HG03571 (cell line): ENCODE measurements around the gene DHRS7B.
"Not testable (repeated sequence)": the region's sequence is repeated elsewhere in the genome, so short reads cannot be mapped to it uniquely, and the experiment has no call there.

Source experiments
- ATAC-seq: cut with Tn5 transposase; IDR thresholded peaks from one replicate; pipeline ENCODE4 v1.9.1; 2021; ENCODE audit not compliant: unreplicated experiment

DHRS7B gene

GRCh38 chr17:21107067-21107650, 19.6 kb upstream of the DHRS7B start:
- not testable (repeated sequence) for ATAC-seq

GRCh38 chr17:21108651-21109050, 18.1 kb upstream of the DHRS7B start:
- ATAC-seq, result no peak

GRCh38 chr17:21113049-21113690, 13.6 kb upstream of the DHRS7B start:
- ATAC-seq, result no peak

GRCh38 chr17:21113716-21114115, 13.0 kb upstream of the DHRS7B start:
- no peak for ATAC-seq

- not testable (repeated sequence) for ATAC-seq
Observed at GRCh38 chr17:21114791-21115190, 12.0 kb upstream of the DHRS7B start.

DNA sequence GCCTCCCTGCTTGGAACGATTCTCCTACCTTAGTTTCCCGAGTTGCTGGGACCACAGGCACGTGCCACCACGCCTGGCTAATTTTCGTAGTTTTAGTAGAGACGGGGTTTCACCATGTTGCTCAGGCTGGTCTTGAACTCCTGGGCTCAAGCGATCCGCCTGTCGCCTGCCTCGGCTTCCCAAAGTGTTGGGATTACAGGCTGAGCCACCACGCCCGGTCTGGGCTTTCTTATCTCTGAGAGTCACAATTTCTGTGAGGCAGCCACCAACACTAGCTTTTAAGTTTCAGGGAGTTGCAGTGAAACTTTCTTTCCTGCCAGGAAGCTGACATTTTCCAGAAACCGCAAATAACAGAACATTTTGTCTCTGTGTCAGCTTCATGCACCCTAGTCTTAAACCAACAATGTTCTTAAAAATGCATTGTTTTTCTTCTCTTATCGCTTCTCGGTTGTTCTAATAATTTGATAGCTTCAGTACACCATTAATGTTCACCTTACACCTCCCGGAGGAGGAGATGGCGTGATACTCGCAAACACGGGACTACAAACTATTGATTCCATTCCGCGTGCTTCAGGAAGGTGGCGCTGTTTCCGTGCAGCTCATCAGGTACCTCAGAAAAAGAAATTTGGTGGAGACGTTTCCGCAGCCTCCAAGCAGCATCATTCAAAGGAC, 7.4 kb upstream of the DHRS7B start:
- no peak for ATAC-seq

DNA sequence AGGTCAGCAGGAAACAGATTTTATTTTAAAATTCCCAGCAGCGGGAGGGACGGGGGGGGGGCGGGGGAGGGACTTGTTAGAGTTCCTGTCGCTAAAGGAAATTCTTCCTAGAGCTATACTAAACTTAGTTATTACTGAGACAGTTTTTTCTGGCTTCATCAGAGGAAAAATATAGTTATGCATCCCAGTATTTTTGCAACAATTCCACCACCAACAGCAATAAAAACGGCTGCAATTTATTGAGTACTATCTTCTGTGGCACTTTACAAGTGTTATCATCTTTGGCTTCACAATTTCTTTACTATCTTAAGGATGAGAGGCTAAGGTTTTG, 6.9 kb upstream of the DHRS7B start:
- no peak for ATAC-seq

DNA sequence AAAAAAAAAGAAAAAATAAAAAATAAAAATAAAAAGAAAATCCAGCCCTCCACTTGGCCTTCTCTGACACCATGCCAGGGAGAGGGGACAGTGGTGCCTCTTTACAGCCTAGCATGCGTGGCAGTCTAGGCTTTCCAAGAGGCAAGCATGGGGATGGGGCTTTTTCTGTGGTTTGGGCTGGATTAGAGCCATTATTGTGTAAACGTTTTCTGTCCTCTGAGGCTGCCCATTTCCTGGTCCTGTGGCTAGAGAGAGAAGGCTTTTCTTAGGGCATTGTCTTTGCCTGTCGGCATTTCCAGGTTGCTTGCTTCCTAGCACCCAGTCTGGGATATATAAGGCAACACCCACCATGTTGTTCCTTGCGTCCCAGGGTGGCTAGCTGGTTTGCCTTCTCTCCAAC, 2.7 kb upstream of the DHRS7B start:
- no peak for ATAC-seq

DNA sequence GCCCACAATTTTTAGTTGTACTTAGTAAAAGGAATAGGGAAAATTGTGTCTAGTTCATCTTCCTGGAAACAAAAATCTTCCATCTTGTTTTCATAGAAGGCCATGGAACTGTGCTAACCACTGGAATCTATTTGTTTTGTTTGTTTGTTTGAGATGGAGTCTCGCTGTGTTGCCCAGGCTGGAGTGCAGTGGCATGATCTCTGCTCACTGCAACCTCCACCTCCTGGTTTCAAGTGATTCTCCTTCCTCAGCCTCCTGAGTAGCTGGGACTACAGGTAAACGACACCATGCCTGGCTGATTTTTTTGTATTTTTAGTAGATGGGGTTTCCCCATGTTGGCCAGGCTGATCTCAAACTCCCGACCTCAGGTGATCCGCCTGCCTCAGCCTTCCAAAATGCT, 2.2 kb upstream of the DHRS7B start:
- not testable (repeated sequence) for ATAC-seq

- no peak for ATAC-seq
Observed at GRCh38 chr17:21125862-21126261, 902 bp upstream of the DHRS7B start.

- ATAC-seq, result no peak
Observed at GRCh38 chr17:21127509-21128077, 829 bp downstream of the DHRS7B start.

- no peak for ATAC-seq
Observed at GRCh38 chr17:21129023-21129681, 2.4 kb downstream of the DHRS7B start.

DNA sequence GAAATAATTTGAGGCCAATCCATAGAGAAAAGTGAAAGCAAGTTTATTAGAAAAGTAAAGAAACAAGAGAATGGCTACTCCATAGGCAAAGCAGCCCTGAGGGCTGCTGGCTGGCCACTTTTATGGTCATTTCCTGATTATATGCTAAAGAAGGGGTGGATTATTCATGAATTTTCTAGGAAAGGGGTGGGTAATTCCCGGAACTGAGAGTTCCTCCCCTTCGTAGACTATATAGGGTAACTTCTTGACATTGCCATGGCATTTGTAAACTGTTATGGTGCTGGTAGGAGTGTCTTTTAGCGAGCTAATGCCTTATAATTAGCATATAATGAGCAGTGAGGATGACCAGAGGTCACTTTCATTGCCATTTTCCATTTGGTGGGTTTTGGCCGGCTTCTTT, 4.4 kb downstream of the DHRS7B start:
- ATAC-seq, result no peak

- no peak for ATAC-seq
Observed at GRCh38 chr17:21132428-21132827, 5.7 kb downstream of the DHRS7B start.

- ATAC-seq, result no peak
Observed at GRCh38 chr17:21134559-21134958, 7.8 kb downstream of the DHRS7B start.

- no peak for ATAC-seq
Observed at GRCh38 chr17:21140911-21141310, 14.1 kb downstream of the DHRS7B start.

DNA sequence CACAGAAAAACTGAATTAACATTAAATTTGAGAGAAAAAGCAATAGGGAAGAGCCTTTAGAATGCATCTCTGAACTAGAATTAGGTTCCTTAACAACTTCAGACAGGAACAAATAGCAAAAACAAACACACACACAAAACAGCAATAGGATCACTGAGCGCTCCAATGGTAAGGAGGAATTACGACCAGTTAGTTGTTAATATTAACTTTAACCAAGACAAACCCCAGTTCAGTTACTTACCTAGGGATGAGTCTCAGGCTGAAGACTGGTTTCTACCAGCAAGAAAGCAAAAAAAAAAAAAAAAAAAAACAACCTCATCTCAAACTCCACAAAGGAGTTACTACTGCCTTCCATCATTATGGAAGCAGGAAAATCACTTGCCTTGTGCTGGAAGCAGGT, 14.6 kb downstream of the DHRS7B start:
- no peak for ATAC-seq

DNA sequence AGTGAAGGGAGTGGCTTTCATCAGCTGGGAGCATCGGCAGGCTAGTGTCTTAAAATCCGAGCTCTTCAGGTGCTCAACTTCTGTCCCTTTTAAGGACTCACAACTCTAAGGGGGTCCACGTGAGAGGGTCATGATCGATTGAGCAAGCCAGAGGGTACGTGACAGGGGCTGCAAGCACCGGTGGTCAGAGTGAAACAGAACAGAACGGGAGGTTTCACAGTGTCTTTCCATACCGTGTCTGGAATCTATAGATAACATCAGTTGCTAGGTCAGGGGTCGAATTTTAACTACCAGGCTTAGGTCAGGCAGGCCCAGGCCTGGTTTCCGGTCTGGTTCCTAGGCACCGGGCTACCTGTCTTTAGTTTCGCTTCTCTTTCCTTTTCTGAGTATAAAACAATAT, 15.3 kb downstream of the DHRS7B start:
- ATAC-seq, result not testable (repeated sequence)

- no peak for ATAC-seq
Observed at GRCh38 chr17:21143695-21144094, 16.9 kb downstream of the DHRS7B start.

GRCh38 chr17:21144299-21144698, 17.5 kb downstream of the DHRS7B start:
- ATAC-seq, result not testable (repeated sequence)

GRCh38 chr17:21146362-21147015, 19.7 kb downstream of the DHRS7B start:
- no peak for ATAC-seq
